A673 (cell line): ENCODE measurements around the gene KRTAP12-4. TPM values are rescaled to one million over a fixed set of nuclear protein-coding genes. Genes with fewer than 3 reads are reported as not detected.
"Not testable (repeated sequence)": the region's sequence is repeated elsewhere in the genome, so short reads cannot be mapped to it uniquely, and the experiment has no call there.

ENCODE experiments used
- BruUV-seq: library from RNA; stranded (reverse); fragments of 400-500 nt; replicated peaks from 2 replicates; lab custom pipeline; 2021; lab: Mats Ljungman, UMichigan
- CTCF ChIA-PET: fragments of 300-600 bp; sonication (Branson Sonifier 250); formaldehyde crosslinking; loops from one replicate; lab custom pipeline; 2022; ENCODE audit warnings: antibody characterized with exemption; lab: Charles Lee
- POLR2A ChIA-PET: fragments of 300-600 bp; sonication (Branson Sonifier 250); formaldehyde crosslinking; loops from one replicate; lab custom pipeline; 2022; ENCODE audit warnings: antibody characterized with exemption; ENCODE audit not compliant: low non-redundant PET; lab: Charles Lee
- DNase-seq: peaks from one replicate; pipeline ENCODE4 v3.0.0-alpha.2; 2015; ENCODE audit warnings: low spot score
- H3K27ac ChIP-seq: fragments of 200-600 bp; sonication (generic); 2 replicates; pipeline ENCODE4 v1.5.1; 2016; ENCODE audit warnings: mixed run types, low read depth, mild to moderate bottlenecking, mixed read lengths, antibody characterized with exemption, low read length; ENCODE audit not compliant: poor library complexity, severe bottlenecking
- H3K27me3 ChIP-seq: fragments of 200-600 bp; sonication (generic); replicated peaks from 2 replicates; pipeline ENCODE4 v1.6.1; 2017; ENCODE audit warnings: mixed run types, low read depth, mild to moderate bottlenecking, mixed read lengths, antibody characterized with exemption, low read length; ENCODE audit not compliant: insufficient read depth, poor library complexity
- H3K36me3 ChIP-seq: fragments of 200-600 bp; sonication (generic); 2 replicates; pipeline ENCODE4 v1.6.1; 2016; ENCODE audit warnings: mixed run types, mild to moderate bottlenecking, mixed read lengths, antibody characterized with exemption, low read length; ENCODE audit not compliant: insufficient read depth, poor library complexity, severe bottlenecking
- H3K4me1 ChIP-seq: fragments of 200-600 bp; sonication (generic); 2 replicates; pipeline ENCODE4 v1.6.1; 2017; ENCODE audit warnings: mixed run types, mild to moderate bottlenecking, mixed read lengths, antibody characterized with exemption, low read length; ENCODE audit not compliant: insufficient read depth, poor library complexity, severe bottlenecking
- H3K4me3 ChIP-seq: fragments of 200-600 bp; sonication (generic); 2 replicates; pipeline ENCODE4 v1.5.1; 2016; ENCODE audit warnings: low read depth, mixed run types, mild to moderate bottlenecking, mixed read lengths, low read length; ENCODE audit not compliant: poor library complexity, severe bottlenecking
- H3K9me3 ChIP-seq: fragments of 200-600 bp; sonication (generic); 2 replicates; pipeline ENCODE4 v1.6.1; 2016; ENCODE audit warnings: mixed run types, low read depth, mild to moderate bottlenecking, mixed read lengths, antibody characterized with exemption, low read length; ENCODE audit not compliant: poor library complexity, severe bottlenecking
- CTCF ChIP-seq: fragments of 300-800, 200-600 bp; sonication (generic); conservative IDR thresholded peaks from 2 replicates; pipeline ENCODE4 v1.5.1; 2017; ENCODE audit warnings: low read depth, mild to moderate bottlenecking, antibody characterized with exemption, low read length, moderate library complexity, mixed read lengths
- EZH2 ChIP-seq: fragments of 200-600 bp; sonication (generic); IDR thresholded peaks from 2 replicates; pipeline ENCODE4 v1.6.1; 2017; ENCODE audit warnings: borderline replicate concordance, low read depth, mild to moderate bottlenecking, mixed read lengths, antibody characterized with exemption, low read length; ENCODE audit not compliant: poor library complexity, severe bottlenecking
- intact Hi-C: fragments of 100-400 bp; cut with micrococcal nuclease; formaldehyde crosslinking; loops from one replicate; pipeline ENCODE4 v1.10.0; 2022; ENCODE audit not compliant: unreplicated experiment
- total RNA-seq: library from RNA; stranded (reverse); gene quantifications from 2 replicates; pipeline ENCODE4 v1.2.3, GENCODE V29; 2021

Gene KRTAP12-4
- total RNA-seq, 1 experiment from 2014 or later: 1.0 TPM

DNA sequence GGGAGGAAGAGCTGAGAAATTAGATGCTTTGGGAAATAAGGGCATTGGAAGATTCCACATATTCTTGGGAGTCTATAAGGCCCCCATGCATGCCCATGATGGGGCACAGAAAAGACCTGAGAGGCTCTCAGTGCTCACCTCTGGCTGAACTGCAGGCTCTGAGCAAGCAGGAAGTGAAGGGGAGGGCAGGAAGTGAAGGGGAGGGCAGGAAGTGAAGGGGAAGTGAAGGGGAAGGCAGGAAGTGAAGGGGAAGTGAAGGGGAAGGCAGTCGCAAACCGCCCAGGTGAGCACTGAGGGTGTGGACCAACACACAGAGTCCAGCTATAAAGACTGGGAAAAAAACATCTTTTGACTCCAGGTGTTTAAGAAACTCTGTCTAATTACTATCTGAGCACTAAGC lies 24.0 kb downstream of the KRTAP12-4 start:
- H3K4me1 ChIP-seq: no peaks in the 10 kb centered on the region
- CTCF ChIA-PET: no interaction called here
- no peak overlapping the region for H3K27ac ChIP-seq
- H3K36me3 ChIP-seq: no peaks in the 10 kb centered on the region
- TF ChIP-seq CTCF (no peak), EZH2 (no peak)
- peaks cover 16% of the 10 kb centered on the region for H3K9me3 ChIP-seq
- no TSS peak for BruUV-seq
- no peaks in the 10 kb centered on the region for H3K27me3 ChIP-seq
- no peak for DNase-seq
- no peak overlapping the region for H3K4me3 ChIP-seq
- intact Hi-C loops: no loop called here
- POLR2A ChIA-PET: no interaction called here

DNA sequence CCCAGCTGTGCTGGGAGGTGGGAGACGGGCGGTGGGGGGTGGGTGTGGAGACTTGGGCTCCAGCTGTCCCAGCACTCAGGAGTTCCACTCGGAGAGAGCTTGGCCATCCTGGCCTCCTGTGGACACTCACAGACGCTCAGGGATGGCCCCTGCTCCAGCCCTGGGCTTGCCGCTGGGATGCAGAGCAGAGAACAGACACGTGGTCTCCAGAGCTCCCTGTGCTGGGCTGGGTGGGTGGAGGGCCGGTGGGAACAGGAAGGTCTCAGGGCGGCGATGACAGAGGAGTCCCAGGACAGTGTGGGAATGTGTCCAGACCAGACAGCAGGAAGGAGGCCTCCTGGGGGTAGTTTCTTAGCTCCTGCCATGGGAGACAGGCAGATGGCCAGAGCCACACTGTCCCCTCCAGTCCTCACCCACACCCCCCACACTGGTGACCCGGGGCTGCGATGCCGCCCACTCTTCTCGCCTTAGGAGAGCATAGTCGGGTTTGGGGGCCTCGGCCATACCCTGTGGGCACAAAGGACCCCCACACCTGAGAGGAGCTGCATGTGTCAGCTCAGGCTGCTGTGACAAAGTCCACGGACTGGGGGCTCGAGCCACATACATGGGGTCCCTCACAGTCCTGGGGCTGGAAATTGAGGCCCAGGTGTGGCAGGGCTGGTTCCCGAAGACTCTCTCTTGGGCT lies 25.6 kb downstream of the KRTAP12-4 start:
- no peak for DNase-seq

DNA sequence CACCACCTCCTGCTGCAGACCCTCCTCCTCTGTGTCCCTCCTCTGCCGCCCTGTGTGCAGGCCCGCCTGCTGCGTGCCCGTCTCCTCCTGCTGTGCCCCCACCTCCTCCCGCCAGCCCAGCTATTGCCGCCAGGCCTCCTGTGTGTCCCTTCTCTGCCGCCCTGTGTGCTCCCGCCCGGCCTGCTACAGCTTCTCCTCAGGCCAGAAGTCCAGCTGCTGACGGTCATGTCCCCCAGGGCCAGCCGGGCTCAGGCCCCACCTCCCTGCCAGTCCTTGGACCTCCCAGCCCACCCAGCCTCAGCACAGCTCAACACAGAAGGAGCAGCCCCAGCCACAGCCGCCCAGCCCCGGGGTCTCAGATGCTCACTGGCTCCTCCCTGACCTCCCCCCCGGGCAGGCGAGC lies 26.6 kb downstream of the KRTAP12-4 start:
- intact Hi-C loops, POLR2A ChIA-PET, H3K4me3 ChIP-seq, CTCF ChIA-PET, H3K4me1 ChIP-seq, BruUV-seq, H3K27ac ChIP-seq, H3K36me3 ChIP-seq, DNase-seq, H3K27me3 ChIP-seq: not testable (repeated sequence)
- H3K9me3 ChIP-seq: peaks cover 36% of the 10 kb centered on the region

More for the DNA sequence above, 25.6 kb downstream of the KRTAP12-4 start:
- H3K27ac ChIP-seq: no peak overlapping the region
- TF ChIP-seq EZH2: no peak
- TF ChIP-seq CTCF: no peak
- intact Hi-C loops: no loop called here
- CTCF ChIA-PET: no interaction called here
- peaks cover 26% of the 10 kb centered on the region for H3K9me3 ChIP-seq
- no peaks in the 10 kb centered on the region for H3K4me1 ChIP-seq
- BruUV-seq: no TSS peak
- no peak overlapping the region for H3K4me3 ChIP-seq
- POLR2A ChIA-PET: no interaction called here
- no peaks in the 10 kb centered on the region for H3K36me3 ChIP-seq
- H3K27me3 ChIP-seq: no peaks in the 10 kb centered on the region

GRCh38 chr21:44627181-44627822 lies 27.2 kb downstream of the KRTAP12-4 start:
- H3K4me1 ChIP-seq, BruUV-seq, intact Hi-C loops, H3K36me3 ChIP-seq, DNase-seq, H3K27me3 ChIP-seq, CTCF ChIA-PET, POLR2A ChIA-PET, H3K27ac ChIP-seq, H3K4me3 ChIP-seq: not testable (repeated sequence)
- peaks cover 35% of the 10 kb centered on the region for H3K9me3 ChIP-seq
